BJ (cell line): ENCODE measurements around the gene SNRK. TPM values are rescaled to one million over a fixed set of nuclear protein-coding genes. Genes with fewer than 3 reads are reported as not detected.
A peak's percentile ranks its signal among the peaks of the same experiment; 100 is the strongest.

Source experiments
- CTCF ChIA-PET: fragments of 350-600 bp; formaldehyde crosslinking; extraction: SDS; loops from one replicate; lab custom pipeline; 2021; ENCODE audit warnings: antibody characterized with exemption, inconsistent platforms; lab: Yijun Ruan, JAX
- POLR2A ChIA-PET: fragments of 300-600 bp; sonication (Branson Sonifier 250); formaldehyde crosslinking; extraction: SDS; loops from one replicate; lab custom pipeline; 2021; ENCODE audit warnings: antibody characterized with exemption; lab: Charles Lee
- DNase-seq: peaks from one replicate; pipeline ENCODE4 v3.0.0-alpha.2; 2011; ENCODE audit warnings: low read depth
- H3K27me3 ChIP-seq: 2 replicates; pipeline ENCODE4 v1.6.0; 2011; ENCODE audit warnings: low read length; ENCODE audit not compliant: control insufficient read depth, insufficient read depth
- H3K36me3 ChIP-seq: 2 replicates; pipeline ENCODE4 v1.5.1; 2011; ENCODE audit warnings: low read length; ENCODE audit not compliant: control insufficient read depth, insufficient read depth
- H3K4me3 ChIP-seq: 2 replicates; pipeline ENCODE4 v1.5.1; 2011; ENCODE audit warnings: low read depth, mild to moderate bottlenecking, control low read depth, low read length
- CTCF ChIP-seq: IDR thresholded peaks from 2 replicates; pipeline ENCODE4 v1.5.1; 2011; ENCODE audit warnings: low read depth, mild to moderate bottlenecking, control low read depth, inconsistent platforms, low read length, moderate library complexity; ENCODE audit not compliant: insufficient read depth
- polyA minus RNA-seq: library from RNA; depleted of rRNA, polyadenylated mRNA; stranded (reverse); fragments of >200 nt; gene quantifications from 2 replicates; pipeline ENCODE4 v1.2.3, GENCODE V29; 2011; rRNA and poly(A)+ RNA removed
- polyA plus RNA-seq: library from polyadenylated mRNA; depleted of rRNA; stranded (reverse); fragments of >200 nt; gene quantifications from 2 replicates; pipeline ENCODE4 v1.2.3, GENCODE V29; 2011; rRNA removed

The SNRK gene, protein sequence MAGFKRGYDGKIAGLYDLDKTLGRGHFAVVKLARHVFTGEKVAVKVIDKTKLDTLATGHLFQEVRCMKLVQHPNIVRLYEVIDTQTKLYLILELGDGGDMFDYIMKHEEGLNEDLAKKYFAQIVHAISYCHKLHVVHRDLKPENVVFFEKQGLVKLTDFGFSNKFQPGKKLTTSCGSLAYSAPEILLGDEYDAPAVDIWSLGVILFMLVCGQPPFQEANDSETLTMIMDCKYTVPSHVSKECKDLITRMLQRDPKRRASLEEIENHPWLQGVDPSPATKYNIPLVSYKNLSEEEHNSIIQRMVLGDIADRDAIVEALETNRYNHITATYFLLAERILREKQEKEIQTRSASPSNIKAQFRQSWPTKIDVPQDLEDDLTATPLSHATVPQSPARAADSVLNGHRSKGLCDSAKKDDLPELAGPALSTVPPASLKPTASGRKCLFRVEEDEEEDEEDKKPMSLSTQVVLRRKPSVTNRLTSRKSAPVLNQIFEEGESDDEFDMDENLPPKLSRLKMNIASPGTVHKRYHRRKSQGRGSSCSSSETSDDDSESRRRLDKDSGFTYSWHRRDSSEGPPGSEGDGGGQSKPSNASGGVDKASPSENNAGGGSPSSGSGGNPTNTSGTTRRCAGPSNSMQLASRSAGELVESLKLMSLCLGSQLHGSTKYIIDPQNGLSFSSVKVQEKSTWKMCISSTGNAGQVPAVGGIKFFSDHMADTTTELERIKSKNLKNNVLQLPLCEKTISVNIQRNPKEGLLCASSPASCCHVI
- 11.5 and 13.6 TPM in 2 replicates for polyA plus RNA-seq
- polyA minus RNA-seq: 23.6 and 32.7 TPM in 2 replicates

DNA sequence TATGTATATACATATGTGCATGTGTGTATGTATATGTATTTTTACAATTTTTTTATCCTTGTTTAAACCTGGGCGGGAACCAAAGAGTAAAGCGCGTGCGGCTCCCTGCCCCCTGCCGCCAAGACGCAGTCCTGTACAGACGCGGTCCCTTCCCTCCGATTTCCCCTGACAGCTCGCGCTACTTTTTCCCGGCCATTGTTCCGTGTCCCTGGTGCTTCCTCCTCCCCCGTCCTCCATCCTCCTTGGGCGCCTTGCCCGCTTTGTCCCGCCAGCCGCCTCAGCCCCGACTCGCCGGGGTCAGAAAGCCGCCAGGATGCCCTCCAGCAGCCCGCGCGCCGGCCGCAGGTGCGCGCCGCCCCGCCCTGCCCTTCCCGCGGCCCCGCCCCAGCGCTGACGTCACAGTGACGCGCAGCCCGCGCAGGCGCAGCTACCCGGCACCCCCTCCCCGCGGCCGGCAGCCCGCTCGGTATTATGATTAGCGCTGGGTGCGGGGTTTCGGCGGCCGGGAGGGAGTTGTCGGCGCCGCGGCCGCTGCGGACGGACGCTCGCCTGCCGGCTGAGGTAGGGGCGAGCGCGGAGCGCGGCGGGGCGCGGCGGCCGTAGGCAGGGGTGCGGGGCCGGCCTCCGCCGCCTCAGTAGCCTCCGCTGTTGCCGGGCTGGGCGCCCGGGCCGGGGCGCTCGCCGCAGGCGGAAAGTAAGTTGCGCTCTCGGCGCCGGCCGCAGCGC is at the start of gene SNRK:
SNRK (plus strand) TSS at position 426 of the 726 bp plus-strand sequence. CDS start 16,664 bp downstream, outside the sequence.
- DNase-seq: no peak
- POLR2A ChIA-PET: interaction anchor here (0.6 kb wide), 1 partner anchor 29 kb away, joined by 4 read pairs; no protein-coding TSS in a partner anchor
- Histone ChIP-seq H3K4me3 (peak within 1 kb of the TSS; percentile 54), H3K27me3 (peaks cover 4% of the 10 kb centered on the region), H3K36me3 (no peaks in the 10 kb centered on the region; the same call in 1 of the 2 replicates)
- CTCF ChIA-PET: interaction anchor here (1.3 to 1.9 kb wide), 4 partner anchors 10 to 216 kb away, joined by 3 to 9 read pairs (median 4); no protein-coding TSS in a partner anchor
- TF ChIP-seq CTCF: peak; percentile 41

GRCh38 chr3:43238801-43239200 is 47.5 kb upstream of the SNRK start:
- DNase-seq: no peak
- POLR2A ChIA-PET: no interaction called here
- Histone ChIP-seq H3K36me3 (no peaks in the 10 kb centered on the region), H3K4me3 (no peak overlapping the region), H3K27me3 (peaks cover 3% of the 10 kb centered on the region; the same call in 1 of the 2 replicates)
- no peak for TF ChIP-seq CTCF
- CTCF ChIA-PET: interaction anchor here (0.9 to 1.1 kb wide), 2 partner anchors 21 to 73 kb away, joined by 3 read pairs; no protein-coding TSS in a partner anchor

GRCh38 chr3:43239755-43240154 is 46.6 kb upstream of the SNRK start:
- ChIA-PET CTCF (interaction anchor here (0.5 kb wide), 1 partner anchor 32 kb away, joined by 3 read pairs; no protein-coding TSS in a partner anchor), POLR2A (no interaction called here)
- Histone ChIP-seq H3K27me3 (peaks cover 3% of the 10 kb centered on the region), H3K4me3 (no peak overlapping the region), H3K36me3 (no peaks in the 10 kb centered on the region)
- TF ChIP-seq CTCF: no peak
- no peak for DNase-seq

DNA sequence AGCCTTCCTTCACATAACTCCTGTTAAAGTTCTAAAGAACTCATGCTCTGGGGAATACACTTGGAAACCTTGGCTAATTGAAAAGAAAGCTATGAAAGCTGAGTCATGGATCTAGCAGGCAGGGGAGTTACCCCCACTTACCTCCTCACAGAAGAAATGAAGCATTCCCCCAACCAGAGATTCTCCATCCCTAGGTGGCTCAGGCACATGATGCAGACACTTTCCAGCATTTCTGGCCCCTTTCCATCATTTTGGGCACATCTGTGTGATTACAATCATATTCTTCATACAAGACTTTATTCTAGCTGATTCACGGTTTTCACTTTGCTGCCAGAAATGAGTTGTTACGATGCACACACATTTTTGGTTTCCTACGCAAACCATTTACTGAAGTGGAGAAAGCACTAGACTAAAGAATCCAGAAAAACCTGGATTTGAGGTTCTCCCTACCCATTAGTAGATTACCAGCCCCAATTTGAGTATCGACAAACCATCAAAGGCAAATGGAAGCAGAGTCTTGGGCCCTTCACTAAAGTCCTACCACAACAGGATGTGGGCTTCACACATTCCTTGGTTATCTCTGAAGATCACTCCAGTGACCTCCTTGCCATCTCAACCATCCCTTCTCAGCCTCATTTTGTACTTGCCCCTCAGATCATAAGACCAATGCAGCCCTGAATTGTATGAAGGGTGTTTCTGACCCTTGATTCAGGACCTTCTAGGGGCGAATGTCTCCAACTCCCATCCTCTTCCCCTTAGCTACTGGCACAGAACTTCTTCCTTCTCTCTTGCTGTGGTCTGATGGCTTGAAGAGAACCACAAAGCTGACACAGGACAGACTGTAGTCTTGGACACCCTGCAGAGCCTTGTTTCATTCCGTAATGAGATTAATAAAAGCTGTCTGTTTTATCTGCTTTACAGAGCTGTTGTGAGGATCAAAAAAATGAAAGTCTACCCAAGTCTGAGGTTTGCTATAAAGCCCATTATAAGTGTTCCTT is 42.5 kb upstream of the SNRK start:
- H3K36me3 ChIP-seq: no peaks in the 10 kb centered on the region
- no peak for TF ChIP-seq CTCF
- peak; percentile 74 for DNase-seq
- H3K27me3 ChIP-seq: peaks cover 10% of the 10 kb centered on the region
- POLR2A ChIA-PET: interaction anchor here (0.5 to 0.7 kb wide), 3 partner anchors 40 to 629 kb away, joined by 3 to 10 read pairs (median 3); no protein-coding TSS in a partner anchor
- CTCF ChIA-PET: no interaction called here
- H3K4me3 ChIP-seq: no peak overlapping the region
